Stimulated activated CD4-positive, alpha-beta T cell treated with anti-CD3 and anti-CD28 coated beads, Interleukin-12 subunit alpha, Interleukin-12 subunit beta, amount 100 ng/mL, for 24 hours (primary cell): ENCODE results near the gene GTPBP10.
A peak's percentile ranks its signal among the peaks of the same experiment; 100 is the strongest.
"Not testable (repeated sequence)": the region's sequence is repeated elsewhere in the genome, so short reads cannot be mapped to it uniquely, and the experiment has no call there.

Source experiments
- DNase-seq, 2 experiments: peaks; one replicate each; pipeline ENCODE4 v3.0.0-alpha.2; 2020; ENCODE audit warnings: low read depth in 2 of 2

Gene GTPBP10

GRCh38 chr7:90346336-90347125 is at the start of gene GTPBP10:
TSS of gene GTPBP10 (plus strand) at chr7:90346716. CDS start at chr7:90346742, 26 bp downstream.
- peak; percentile 89 to 93 for DNase-seq

DNA sequence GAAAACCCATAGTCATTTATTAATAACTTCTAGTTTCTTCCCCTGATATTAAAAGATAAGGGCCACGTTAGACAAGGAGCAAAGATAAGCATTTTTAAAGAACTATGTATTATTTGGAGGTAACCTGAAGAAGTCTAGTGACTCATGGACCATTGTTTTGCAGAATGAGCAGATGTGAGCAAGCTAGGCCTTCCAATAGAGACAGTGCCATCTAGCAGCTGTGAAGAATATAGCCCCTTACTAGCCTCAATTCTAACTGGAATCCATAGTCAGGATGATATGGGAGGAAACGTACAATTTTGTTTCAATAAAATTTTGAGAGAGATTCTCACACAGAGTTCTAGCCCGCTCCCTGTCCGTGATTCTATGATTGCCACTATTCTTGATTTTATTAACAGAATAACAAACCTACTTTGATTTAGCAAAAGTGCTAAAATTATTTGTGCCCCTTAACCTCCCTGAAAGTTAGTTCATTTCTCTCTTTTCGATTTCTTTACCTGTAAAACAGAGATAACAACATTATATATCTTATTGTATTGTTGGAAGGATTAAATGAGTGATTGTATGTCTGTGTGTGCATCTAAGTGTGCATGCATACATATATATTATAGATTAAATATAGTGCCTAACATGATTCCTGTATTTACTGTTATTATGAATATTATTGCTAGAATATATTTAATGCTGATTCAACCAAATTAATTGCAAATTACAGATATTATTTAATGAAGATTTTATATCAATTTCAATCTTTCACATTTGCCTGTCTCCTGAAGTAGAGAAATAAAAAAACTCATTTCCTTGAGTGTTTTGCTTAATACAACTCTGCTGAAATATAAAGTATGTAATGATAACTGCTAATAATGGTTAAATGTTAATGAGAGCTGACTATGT is 48.1 kb upstream of the GTPBP10 start:
- no peak for DNase-seq

- DNase-seq, result no peak
Observed at GRCh38 chr7:90303241-90303640, 43.3 kb upstream of the GTPBP10 start.

DNA sequence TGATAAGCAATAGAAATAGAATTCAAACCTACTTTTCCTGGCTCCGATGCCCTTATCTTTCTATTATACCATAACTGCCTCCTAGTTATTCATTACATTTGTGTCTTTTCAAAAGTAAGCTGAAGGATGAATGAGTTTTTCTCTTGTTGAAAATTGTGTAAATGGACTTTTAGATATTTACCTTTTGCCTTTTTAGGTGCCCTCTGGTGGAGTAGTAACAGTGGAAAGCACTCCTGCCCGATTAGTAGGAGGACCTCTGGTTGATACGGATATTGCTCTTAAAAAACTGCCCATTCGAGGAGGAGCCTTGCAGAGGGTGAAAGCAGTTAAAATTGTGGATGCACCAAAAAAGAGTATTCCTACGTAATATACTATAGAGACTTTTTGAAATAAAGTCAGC is 36.6 kb upstream of the GTPBP10 start:
- DNase-seq, result no peak

DNA sequence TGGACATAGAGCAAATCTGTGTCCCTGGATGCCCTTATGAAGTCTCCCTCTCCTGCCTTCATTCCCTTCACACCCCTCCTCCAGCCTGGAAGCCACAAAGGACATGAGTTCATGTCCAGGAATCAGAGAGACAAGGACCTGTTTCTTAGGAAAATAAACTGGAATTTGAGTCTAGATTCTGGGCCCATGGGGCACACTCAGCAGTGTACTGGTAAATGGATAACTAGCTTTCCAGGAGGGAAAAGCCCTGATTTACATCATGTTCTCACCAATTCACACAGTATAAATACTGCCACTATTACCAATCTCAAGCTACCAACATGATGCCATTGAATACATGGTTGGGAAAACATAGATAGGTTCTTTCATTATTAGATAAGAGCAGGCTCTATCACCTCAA is 35.3 kb upstream of the GTPBP10 start:
- DNase-seq, result no peak

DNA sequence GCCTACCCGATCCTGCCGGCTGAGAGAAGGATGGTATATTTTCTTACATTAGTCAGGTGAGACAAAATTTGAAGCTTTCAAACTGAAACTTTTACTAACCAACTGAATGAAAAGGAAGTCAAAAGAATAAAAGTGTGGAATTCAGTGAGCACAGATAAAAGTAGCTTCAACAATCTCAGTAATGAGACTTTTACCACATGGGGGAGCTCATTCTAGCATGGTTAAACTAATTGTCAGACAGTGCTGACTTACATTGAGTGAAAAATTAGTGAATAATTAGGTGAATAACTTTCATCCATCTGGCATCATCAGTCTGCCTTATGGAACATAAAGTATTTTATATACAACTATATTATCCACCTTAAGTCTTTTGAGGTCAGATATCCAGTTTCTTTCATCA is 33.8 kb upstream of the GTPBP10 start:
- DNase-seq, result no peak

- no peak for DNase-seq
Observed at GRCh38 chr7:90313907-90314306, 32.6 kb upstream of the GTPBP10 start.

DNA sequence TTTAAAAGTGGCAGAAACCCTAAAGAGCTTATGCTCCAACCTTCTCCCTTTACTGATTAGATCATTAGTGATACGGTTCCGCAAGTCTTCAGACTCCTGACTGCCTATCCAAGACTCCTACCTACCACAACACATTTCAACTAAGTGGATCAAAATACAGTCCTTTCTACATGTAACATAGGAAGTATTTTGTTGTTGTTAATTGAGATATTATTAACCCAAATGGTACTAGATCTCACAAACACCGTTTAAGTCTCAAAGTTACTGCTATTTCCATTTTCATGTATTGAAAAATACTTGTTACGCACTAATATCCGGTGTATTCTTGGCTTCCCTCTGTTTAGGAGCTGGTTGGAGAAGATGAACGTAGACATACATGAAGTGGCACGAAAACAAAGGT is 26.5 kb upstream of the GTPBP10 start:
- DNase-seq, result no peak

DNA sequence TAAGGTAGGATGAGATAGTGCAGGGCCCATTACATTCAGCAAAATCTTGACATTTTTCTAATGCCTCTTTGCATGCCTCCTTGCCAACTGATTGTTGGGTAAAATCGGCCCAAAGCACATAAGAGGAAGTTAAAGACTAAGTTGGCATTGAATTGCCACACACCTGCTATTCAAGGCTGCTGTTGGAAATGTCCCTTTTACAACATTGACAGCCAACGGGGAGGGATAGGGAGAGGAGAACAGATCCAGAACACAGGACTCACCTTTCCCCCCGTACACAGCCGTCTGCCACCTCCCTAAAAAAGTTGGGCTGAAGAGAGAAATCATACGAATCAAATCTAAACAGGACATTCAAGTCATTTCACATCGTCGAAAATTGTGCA is 26.1 kb upstream of the GTPBP10 start:
- DNase-seq, result no peak

GRCh38 chr7:90320801-90321494 is 25.6 kb upstream of the GTPBP10 start, which contains the start of gene FAM237B:
TSS of gene FAM237B (minus strand) at chr7:90321304. CDS start at chr7:90319748, 1,556 bp downstream.
- no peak for DNase-seq

DNA sequence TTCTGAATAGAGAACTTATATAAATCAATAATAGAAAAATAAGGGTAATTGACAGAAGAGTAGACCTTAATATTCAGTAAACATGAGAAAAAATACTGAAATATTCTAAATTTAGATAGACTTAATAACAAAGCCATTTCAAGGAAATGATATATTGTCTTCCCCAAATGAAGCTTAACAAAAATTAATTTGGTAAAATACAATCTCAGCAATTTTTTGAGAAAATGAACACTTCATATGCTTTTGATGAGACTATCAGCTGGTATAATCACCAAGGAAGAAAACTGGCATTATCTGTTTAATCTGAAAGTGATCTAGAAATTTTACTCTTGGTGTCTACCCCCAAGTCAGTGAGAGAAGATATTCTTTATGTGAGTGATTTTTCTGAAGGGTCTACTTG is 23.7 kb upstream of the GTPBP10 start:
- no peak for DNase-seq

- DNase-seq, result no peak
Observed at GRCh38 chr7:90326500-90326899, 20.0 kb upstream of the GTPBP10 start.

DNA sequence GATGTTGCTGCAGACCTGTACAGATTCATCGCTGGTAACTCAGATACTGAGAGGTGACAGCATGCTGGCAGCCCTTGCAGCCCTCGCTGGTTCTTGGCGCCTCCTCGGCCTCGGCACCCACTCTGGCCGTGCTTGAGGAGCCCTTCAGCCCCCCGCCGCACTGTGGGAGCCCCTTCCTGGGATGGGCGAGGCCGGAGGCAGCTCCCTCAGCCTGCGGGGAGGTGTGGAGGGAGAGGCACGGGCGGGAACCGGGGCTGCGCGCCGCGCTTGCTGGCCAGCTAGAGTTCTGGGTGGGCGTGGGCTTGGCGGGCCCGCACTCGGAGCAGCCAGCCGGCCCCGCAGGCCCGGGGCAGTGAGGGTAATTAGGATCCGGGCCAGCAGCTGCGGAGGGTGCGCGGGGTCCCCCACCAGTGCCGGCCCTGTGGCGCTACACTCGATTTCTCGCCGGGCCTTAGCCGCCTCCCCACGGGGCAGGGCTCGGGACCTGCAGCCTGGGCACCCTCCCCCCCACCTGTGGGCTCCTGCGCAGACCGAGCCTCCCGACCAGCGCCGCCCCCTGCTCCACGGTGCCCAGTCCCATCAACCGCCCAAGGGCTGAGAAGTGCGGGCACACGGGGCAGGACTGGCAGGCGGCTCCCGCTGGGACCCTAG is 12.2 kb upstream of the GTPBP10 start:
- DNase-seq, result no peak

- not testable (repeated sequence) for DNase-seq
Observed at GRCh38 chr7:90334926-90335325, 11.6 kb upstream of the GTPBP10 start.

GRCh38 chr7:90337106-90337505 is 9.4 kb upstream of the GTPBP10 start:
- DNase-seq, result no peak

DNA sequence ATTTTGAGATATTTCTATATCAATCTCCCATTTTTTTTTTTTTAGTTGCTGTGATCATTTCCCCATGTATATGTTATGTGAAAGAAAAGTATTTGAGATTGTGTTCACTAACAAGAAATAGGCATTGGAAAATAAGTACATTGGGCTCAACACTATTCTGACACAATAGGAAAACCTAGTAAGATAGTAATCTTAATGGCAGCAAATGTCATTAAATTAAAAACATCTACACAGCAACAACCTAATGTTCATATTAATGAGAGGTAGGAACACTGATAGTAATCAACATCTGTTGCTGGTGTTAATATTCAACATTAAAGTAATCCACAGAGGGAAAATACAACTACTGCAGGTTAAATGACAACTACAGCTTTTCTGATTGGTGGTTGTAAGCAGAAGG is 1.5 kb upstream of the GTPBP10 start:
- no peak for DNase-seq

DNA sequence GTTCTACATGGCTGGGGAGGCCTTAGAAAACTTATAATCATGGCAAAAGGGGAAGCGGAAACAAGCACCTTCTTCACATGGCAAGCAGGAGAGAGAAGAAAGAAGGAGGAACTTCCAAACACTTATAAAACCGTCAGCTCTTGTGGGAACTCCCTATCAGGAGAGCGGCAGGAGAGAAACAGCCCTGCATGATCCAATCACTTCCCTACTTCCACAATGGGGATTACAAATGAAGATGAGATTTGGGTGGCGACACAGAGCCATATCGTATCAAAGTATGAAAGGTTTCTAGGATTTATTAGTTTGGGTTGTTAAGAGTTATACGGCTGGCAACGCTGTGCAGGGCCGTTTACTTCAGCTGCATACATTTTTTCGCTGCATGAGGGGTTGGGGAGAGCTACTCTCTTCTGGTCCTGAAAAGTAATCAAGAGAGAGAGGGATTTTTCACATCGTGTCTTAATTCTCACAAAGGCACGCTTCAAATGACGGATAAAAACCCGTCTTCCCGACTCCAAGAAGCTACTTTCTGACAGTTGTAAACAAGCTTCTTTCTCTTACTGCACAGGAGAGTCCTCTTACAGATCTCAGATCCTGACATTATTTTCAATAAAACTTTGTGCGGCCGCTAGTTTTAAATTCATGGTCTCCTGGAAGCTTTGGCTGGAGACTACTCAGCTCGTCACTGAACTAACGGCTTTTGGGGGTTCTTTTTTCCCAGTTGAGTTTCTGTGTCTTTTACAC is 751 bp upstream of the GTPBP10 start:
- DNase-seq, result no peak

- no peak for DNase-seq
Observed at GRCh38 chr7:90347759-90348158, 1.2 kb downstream of the GTPBP10 start.

- DNase-seq, result no peak
Observed at GRCh38 chr7:90349305-90349704, 2.8 kb downstream of the GTPBP10 start.

DNA sequence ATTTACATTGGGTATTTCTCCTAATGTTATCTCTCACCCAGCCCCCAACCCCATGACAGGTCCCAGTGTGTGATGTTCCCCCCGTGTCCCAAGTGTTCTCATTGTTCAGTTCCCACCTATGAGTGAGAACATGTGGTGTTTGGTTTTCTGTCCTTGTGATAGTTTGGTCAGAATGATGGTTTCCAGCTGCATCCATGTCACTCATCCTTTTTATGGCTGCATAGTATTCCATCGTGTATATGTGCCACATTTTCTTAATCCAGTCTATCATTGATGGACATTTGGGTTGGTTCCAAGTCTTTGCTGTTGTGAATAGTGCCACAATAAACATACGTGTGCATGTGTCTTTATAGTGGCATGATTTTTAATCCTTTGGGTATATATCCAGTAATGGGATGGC is 3.5 kb downstream of the GTPBP10 start:
- DNase-seq, result not testable (repeated sequence)

DNA sequence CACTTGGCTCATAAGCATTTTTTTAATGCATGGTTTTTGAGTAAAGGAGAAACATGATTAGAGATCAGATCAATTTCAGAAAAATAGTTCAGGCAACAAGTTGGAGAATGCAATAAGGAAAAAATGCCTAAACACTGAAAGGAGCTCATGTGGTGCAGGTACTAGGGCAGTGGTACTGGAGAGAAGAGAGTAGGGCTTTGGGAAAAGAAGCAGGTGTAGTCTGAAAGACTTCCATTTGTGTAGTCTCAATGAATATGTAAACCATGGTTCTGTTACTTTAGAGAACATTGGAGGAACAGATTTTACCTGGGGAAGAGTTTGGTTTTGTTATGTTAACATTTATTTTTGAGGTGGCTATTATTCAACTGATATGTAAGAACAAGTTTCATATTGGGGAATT is 5.5 kb downstream of the GTPBP10 start:
- no peak for DNase-seq
